Transverse colon (tissue), 4 donors: ENCODE data around the gene LDHA. TPM values are rescaled to one million over a fixed set of nuclear protein-coding genes. Genes with fewer than 3 reads are reported as not detected.

ENCODE experiments used
- DNase-seq: peaks from one replicate; pipeline ENCODE4 v3.0.0-alpha.2; 2019
- H3K27ac ChIP-seq, 4 donors: fragments of 200-600 bp; sonication (generic); 2 replicates each; pipeline ENCODE4 v1.5.1; 2016 to 2018; ENCODE audit warnings: inconsistent platforms in 4 of 4
- H3K27me3 ChIP-seq: fragments of 200-600 bp; sonication (generic); 2 replicates; pipeline ENCODE4 v1.5.1; 2017; ENCODE audit warnings: inconsistent platforms
- H3K36me3 ChIP-seq, 4 donors: fragments of 200-600 bp; sonication (generic); 2 replicates each; pipeline ENCODE4 v1.5.1; 2017 to 2019; ENCODE audit warnings: inconsistent platforms in 4 of 4
- H3K4me1 ChIP-seq, 4 donors: fragments of 200-600 bp; sonication (generic); 2 replicates each; pipeline ENCODE4 v1.5.1; 2017 to 2020; ENCODE audit warnings: inconsistent platforms in 4 of 4
- H3K4me3 ChIP-seq, 4 donors: fragments of 200-600 bp; sonication (generic); 1 replicate in 1 of 4; 2 replicates in 3 of 4; pipeline versions ENCODE4 v1.5.1 to v1.6.1; 2017 to 2019; ENCODE audit warnings: inconsistent platforms in 4 of 4
- H3K9me3 ChIP-seq, 2 donors: fragments of 200-600 bp; sonication (generic); 2 replicates each; pipeline ENCODE4 v1.5.1; 2017 to 2019; ENCODE audit warnings: inconsistent platforms in 2 of 2
- EP300 ChIP-seq: sonication (generic); formaldehyde crosslinking; IDR thresholded peaks from one replicate; pipeline ENCODE4 v1.6.1; 2017; ENCODE audit warnings: antibody characterized with exemption, low read depth
- POLR2A ChIP-seq: fragments of 450-650 bp; IDR thresholded peaks from one replicate; pipeline ENCODE4 v1.6.1; 2016; ENCODE audit warnings: antibody characterized with exemption, mild to moderate bottlenecking, moderate library complexity
- POLR2AphosphoS5 ChIP-seq, 3 donors: sonication (generic); formaldehyde crosslinking; IDR thresholded peaks; one replicate each; pipeline ENCODE4 v1.6.1; 2016; ENCODE audit warnings: antibody characterized with exemption in 3 of 3
- whole genome bisulfite sequencing, 2 donors: methylation state at CpG; one replicate each; pipeline ENCODE4 v1.1.5; 2018; ENCODE audit warnings: low coverage in 1 of 2; 5-methylcytosine and 5-hydroxymethylcytosine counted together
- in situ Hi-C, 4 donors: fragments of 200-750 bp; cut with MboI; loops; one replicate each; pipeline versions ENCODE4 v1.15.0 to v1.15.1; 2017; ENCODE audit warnings: low sequenced_read_pairs in 3 of 4, low pct_ligation_motif_present in 1 of 4, low pct_unique_long_range_greater_than_20kb in 1 of 4
- intact Hi-C: fragments of 100-400 bp; cut with DNase I; formaldehyde crosslinking; loops from one replicate; pipeline ENCODE4 v1.15.1; 2023; ENCODE audit warnings: low total_unique reads
- total RNA-seq, 4 donors: library from RNA; depleted of rRNA; stranded (reverse); fragments of >200 nt; gene quantifications; one replicate each; pipeline ENCODE4 v1.1.0, GENCODE V29; 2016
- TF ChIP-seq, protein P1 (sequence below), 5 experiments: fragments of 200-600 bp in 3 of 5; fragments of 450-650 bp in 2 of 5; sonication (generic) in 3 of 5; IDR thresholded peaks; 1 replicate in 2 of 5; 2 replicates in 3 of 5; pipeline ENCODE4 v1.5.1; 2016 to 2017; ENCODE audit warnings: antibody characterized with exemption in 5 of 5, inconsistent platforms in 3 of 5, mild to moderate bottlenecking in 2 of 5, moderate library complexity in 1 of 5

LDHA gene
- total RNA-seq, 4 donors from 2014 or later, result 292 to 386 (median 318) TPM

DNA sequence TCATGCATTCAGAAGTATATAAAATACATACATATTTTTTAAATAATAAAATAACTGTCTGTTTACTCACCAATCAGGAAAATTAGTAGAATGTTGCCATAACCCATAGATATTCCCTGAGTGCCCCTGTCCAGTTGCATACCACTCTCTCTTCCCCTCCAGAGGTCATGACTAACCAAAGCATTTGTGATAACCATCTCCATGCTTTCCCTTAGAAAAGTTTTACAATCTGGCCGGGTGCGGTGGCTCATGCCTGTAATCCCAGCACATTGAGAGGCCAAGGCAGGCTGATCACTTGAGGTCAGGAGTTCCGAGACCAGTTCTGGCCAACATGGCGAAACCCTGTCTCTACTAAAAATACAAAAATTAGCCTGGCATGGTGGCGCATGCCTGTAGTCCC is 33.2 kb upstream of the LDHA start:
- H3K4me1 ChIP-seq, result no peaks in the 10 kb centered on the region
- in situ Hi-C loops, result no loop called here
- TF ChIP-seq, protein P1, sequence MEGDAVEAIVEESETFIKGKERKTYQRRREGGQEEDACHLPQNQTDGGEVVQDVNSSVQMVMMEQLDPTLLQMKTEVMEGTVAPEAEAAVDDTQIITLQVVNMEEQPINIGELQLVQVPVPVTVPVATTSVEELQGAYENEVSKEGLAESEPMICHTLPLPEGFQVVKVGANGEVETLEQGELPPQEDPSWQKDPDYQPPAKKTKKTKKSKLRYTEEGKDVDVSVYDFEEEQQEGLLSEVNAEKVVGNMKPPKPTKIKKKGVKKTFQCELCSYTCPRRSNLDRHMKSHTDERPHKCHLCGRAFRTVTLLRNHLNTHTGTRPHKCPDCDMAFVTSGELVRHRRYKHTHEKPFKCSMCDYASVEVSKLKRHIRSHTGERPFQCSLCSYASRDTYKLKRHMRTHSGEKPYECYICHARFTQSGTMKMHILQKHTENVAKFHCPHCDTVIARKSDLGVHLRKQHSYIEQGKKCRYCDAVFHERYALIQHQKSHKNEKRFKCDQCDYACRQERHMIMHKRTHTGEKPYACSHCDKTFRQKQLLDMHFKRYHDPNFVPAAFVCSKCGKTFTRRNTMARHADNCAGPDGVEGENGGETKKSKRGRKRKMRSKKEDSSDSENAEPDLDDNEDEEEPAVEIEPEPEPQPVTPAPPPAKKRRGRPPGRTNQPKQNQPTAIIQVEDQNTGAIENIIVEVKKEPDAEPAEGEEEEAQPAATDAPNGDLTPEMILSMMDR (IDR thresholded peaks at IDR 0.05), result no peak
- TF ChIP-seq POLR2AphosphoS5 (IDR thresholded peaks at IDR 0.05) (no peak), POLR2A (no peak), EP300 (no peak)
- no peak for DNase-seq
- intact Hi-C loops, result no loop called here
- H3K36me3 ChIP-seq, result peaks cover 0 to 85% (median 39%) of the 10 kb centered on the region in 4 donors
- WGBS, 2 donors, result 75 to 93% methylated on average over 2 to 5 of the region's 5 CpGs
- no peaks in the 10 kb centered on the region for H3K9me3 ChIP-seq
- H3K27ac ChIP-seq, result no peak overlapping the region
- no peak overlapping the region for H3K4me3 ChIP-seq
- H3K27me3 ChIP-seq, result no peaks in the 10 kb centered on the region

DNA sequence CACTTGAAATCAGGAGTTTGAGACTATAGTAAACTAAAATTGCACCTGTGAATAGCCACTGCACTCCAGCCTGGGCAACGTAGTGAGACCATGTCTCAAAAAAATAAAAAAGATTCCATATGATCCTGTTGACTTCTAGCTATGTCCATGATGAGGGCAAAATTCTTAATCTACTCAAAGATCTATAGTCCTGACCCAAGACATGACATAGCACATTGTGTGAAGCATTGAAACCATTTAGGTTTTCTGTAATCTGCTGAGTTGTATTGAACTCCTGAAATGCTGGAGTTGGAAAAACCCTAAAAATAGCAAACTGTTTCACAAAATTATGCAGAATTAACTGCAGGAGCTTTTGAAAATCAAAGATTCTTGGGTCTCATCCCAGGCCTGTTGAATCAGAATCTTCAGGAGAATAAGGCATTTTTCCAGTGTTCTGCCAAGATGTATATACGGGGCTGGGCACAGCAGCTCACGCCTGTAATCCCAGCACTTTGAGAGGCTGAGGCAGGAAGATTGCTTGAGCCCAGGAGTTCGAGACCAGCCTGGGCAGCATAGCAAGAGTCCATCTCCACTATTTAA is 29.8 kb upstream of the LDHA start:
- Histone ChIP-seq H3K27me3 (no peaks in the 10 kb centered on the region), H3K36me3 (peaks cover 0 to 71% (median 34%) of the 10 kb centered on the region in 4 donors), H3K27ac (no peak overlapping the region), H3K4me3 (no peak overlapping the region), H3K4me1 (no peaks in the 10 kb centered on the region), H3K9me3 (no peaks in the 10 kb centered on the region)
- TF ChIP-seq POLR2A, result no peak
- TF ChIP-seq POLR2AphosphoS5 (IDR thresholded peaks at IDR 0.05), result no peak
- TF ChIP-seq, protein P1 (IDR thresholded peaks at IDR 0.05), result no peak
- TF ChIP-seq EP300, result no peak
- intact Hi-C loops, result no loop called here
- in situ Hi-C loops, result no loop called here
- DNase-seq, result no peak
- 82 to 89% methylated on average over 4 of the region's 4 CpGs for WGBS, 2 donors

DNA sequence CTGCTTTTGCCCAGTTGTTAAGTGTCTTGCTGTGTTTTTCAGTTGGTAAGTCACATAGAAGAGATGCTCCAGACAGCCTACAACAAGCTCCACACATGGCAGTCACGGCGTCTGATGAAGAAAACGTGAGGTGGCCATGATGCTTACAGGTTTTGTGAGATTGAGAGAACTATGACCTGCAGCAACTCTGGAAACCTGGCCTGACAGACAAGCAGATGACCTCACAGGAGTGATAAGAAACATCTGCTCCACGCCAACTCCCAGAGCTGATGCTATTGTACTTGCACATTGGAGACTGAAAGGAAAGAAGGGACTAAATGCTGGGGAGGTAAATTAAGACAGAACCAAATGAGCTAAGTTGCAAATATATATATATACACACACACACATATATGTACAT is 28.6 kb upstream of the LDHA start:
- intact Hi-C loops, result no loop called here
- H3K9me3 ChIP-seq, result no peaks in the 10 kb centered on the region
- H3K27me3 ChIP-seq, result no peaks in the 10 kb centered on the region
- DNase-seq, result no peak
- no peaks in the 10 kb centered on the region for H3K4me1 ChIP-seq
- H3K4me3 ChIP-seq, result no peak overlapping the region
- in situ Hi-C loops, result no loop called here
- H3K36me3 ChIP-seq, result peaks cover 0 to 61% (median 29%) of the 10 kb centered on the region in 4 donors
- TF ChIP-seq, protein P1 (IDR thresholded peaks at IDR 0.05), result no peak
- TF ChIP-seq POLR2A (no peak), EP300 (no peak), POLR2AphosphoS5 (IDR thresholded peaks at IDR 0.05) (no peak)
- no peak overlapping the region for H3K27ac ChIP-seq
- WGBS, 2 donors, result 94 to 100% methylated on average over 4 of the region's 4 CpGs

DNA sequence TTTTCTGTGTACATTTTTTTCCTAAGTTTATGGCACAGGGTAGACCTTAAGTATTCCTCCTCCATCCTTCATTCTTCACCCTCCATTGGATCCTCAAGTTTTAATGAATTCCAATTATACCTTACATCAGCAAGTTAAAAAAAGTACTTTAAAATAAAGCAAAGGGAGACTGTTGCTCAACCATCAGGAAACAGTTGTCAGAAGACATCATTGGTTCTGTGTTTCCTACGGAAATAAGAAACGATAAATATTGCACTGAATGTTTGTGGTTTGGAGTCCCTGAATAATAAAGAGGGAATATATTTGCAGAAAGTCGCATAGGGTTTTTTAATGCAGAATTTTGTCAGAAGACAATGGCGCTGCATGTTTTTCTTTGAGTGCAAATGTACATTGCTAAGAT is 28.1 kb upstream of the LDHA start:
- Histone ChIP-seq H3K27ac (no peak overlapping the region), H3K4me1 (no peaks in the 10 kb centered on the region), H3K36me3 (peaks cover 0 to 55% (median 26%) of the 10 kb centered on the region in 4 donors), H3K4me3 (no peak overlapping the region), H3K9me3 (no peaks in the 10 kb centered on the region), H3K27me3 (no peaks in the 10 kb centered on the region)
- TF ChIP-seq POLR2AphosphoS5 (IDR thresholded peaks at IDR 0.05) (no peak), EP300 (no peak), POLR2A (no peak)
- TF ChIP-seq, protein P1 (IDR thresholded peaks at IDR 0.05), result no peak
- no peak for DNase-seq
- WGBS, 2 donors, result 76 to 84% methylated on average over 4 of the region's 4 CpGs
- intact Hi-C loops, result no loop called here
- in situ Hi-C loops, result no loop called here
